GM21390 (cell line): ENCODE measurements around the gene SEMA3B.

Experiments
- ATAC-seq: cut with Tn5 transposase; IDR thresholded peaks from one replicate; pipeline ENCODE4 v1.9.1; 2021; ENCODE audit not compliant: unreplicated experiment

SEMA3B gene

GRCh38 chr3:50292159-50293078, 23.5 kb downstream of the SEMA3B start, which contains the start of gene IFRD2:
Gene IFRD2 (minus strand): TSS chr3:50292429. CDS start chr3:50292274, 155 bp downstream.
- ATAC-seq, result peak; percentile 94

- no peak for ATAC-seq
These were observed 24.3 kb downstream of the SEMA3B start for GRCh38 chr3:50293079-50293801.

GRCh38 chr3:50294089-50294488, 25.1 kb downstream of the SEMA3B start:
- no peak for ATAC-seq

GRCh38 chr3:50294492-50295403, 25.8 kb downstream of the SEMA3B start:
- ATAC-seq, result no peak

- no peak for ATAC-seq
These were observed 26.8 kb downstream of the SEMA3B start for GRCh38 chr3:50295553-50296431.

- ATAC-seq, result no peak
These were observed 27.9 kb downstream of the SEMA3B start for GRCh38 chr3:50296721-50297383.

GRCh38 chr3:50297384-50297775, 28.4 kb downstream of the SEMA3B start:
- no peak for ATAC-seq

GRCh38 chr3:50297896-50298725, 29.2 kb downstream of the SEMA3B start:
- ATAC-seq, result no peak

GRCh38 chr3:50298836-50299637, 30.1 kb downstream of the SEMA3B start, which contains the start of the genes HYAL3 and NAA80:
Gene HYAL3 (minus strand): TSS chr3:50299405. CDS start chr3:50295602, 3,803 bp downstream.
Gene NAA80 (minus strand): TSS chr3:50299405. CDS start chr3:50297463, 1,942 bp downstream.
- peak; percentile 84 for ATAC-seq

- no peak for ATAC-seq
These were observed 30.6 kb downstream of the SEMA3B start for GRCh38 chr3:50299638-50299928.

GRCh38 chr3:50299929-50300680, 31.2 kb downstream of the SEMA3B start:
- no peak for ATAC-seq

GRCh38 chr3:50300681-50301254, 31.8 kb downstream of the SEMA3B start:
- no peak for ATAC-seq

GRCh38 chr3:50302095-50303012, 33.4 kb downstream of the SEMA3B start:
- ATAC-seq, result no peak

- no peak for ATAC-seq
These were observed 34.3 kb downstream of the SEMA3B start, which contains the start of gene HYAL1 for GRCh38 chr3:50303013-50303815. Gene HYAL1 (minus strand): TSS chr3:50303574. CDS start chr3:50302956, 618 bp downstream.

- ATAC-seq, result no peak
These were observed 35.7 kb downstream of the SEMA3B start for GRCh38 chr3:50304601-50305000.
